Measurements from ENCODE around the gene IFT27.
"Not testable (repeated sequence)": the region's sequence is repeated elsewhere in the genome, so short reads cannot be mapped to it uniquely, and the experiment has no call there.

IFT27 gene

DNA sequence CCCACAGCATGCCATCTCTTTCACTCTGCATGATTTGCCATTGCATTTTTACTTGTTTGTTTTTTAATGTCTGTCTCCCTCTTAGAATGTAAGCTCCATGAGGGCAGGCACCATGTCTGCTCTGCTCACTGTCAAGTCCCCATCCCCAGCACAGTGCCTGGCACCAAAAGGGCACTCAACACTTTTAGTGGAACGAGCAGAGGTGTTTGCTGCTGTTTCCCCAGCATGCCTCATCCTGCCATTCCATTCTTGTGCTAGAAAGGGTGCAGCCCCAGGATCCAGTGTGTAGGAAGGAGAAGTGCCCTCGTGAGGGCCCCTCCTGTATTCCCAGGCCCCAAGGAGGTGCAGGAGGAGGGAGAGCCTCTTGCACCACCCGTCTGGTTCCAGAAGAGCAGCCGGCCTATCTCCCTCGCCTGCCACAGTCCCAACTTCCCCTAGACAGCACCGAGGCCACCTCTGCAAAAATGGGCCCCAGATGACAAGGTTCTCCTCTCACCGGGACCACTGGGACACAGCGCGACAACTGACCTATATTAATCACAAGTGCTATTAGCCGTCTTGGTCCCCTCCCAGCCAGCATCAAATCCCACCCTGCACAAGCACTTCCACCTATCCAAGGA is 39.1 kb downstream of the IFT27 start:
- in situ Hi-C loops (cut with HindIII; ENCODE audit: low sequenced_read_pairs), result no loop called here
- TF ChIP-seq, protein P1, sequence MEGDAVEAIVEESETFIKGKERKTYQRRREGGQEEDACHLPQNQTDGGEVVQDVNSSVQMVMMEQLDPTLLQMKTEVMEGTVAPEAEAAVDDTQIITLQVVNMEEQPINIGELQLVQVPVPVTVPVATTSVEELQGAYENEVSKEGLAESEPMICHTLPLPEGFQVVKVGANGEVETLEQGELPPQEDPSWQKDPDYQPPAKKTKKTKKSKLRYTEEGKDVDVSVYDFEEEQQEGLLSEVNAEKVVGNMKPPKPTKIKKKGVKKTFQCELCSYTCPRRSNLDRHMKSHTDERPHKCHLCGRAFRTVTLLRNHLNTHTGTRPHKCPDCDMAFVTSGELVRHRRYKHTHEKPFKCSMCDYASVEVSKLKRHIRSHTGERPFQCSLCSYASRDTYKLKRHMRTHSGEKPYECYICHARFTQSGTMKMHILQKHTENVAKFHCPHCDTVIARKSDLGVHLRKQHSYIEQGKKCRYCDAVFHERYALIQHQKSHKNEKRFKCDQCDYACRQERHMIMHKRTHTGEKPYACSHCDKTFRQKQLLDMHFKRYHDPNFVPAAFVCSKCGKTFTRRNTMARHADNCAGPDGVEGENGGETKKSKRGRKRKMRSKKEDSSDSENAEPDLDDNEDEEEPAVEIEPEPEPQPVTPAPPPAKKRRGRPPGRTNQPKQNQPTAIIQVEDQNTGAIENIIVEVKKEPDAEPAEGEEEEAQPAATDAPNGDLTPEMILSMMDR (IDR thresholded peaks at IDR 0.05; ENCODE audit: low read depth, low read length, missing control alignments), result no peak
- no peak for DNase-seq (ENCODE audit: low read depth)
- no peak overlapping the region for H3K4me3 ChIP-seq (ENCODE audit: low read depth, low read length)

- no peak overlapping the region for H3K4me3 ChIP-seq (ENCODE audit: low read depth, low read length)
- in situ Hi-C loops (cut with HindIII; ENCODE audit: low sequenced_read_pairs), result no loop called here
- no peak for DNase-seq (ENCODE audit: low read depth)
- TF ChIP-seq, protein P1 (IDR thresholded peaks at IDR 0.05; ENCODE audit: low read depth, low read length, missing control alignments), result no peak
Measured at GRCh38 chr22:36734171-36735058, 41.5 kb downstream of the IFT27 start.

- TF ChIP-seq, protein P1 (IDR thresholded peaks at IDR 0.05; ENCODE audit: low read depth, low read length, missing control alignments), result no peak
- DNase-seq (ENCODE audit: low read depth), result no peak
- in situ Hi-C loops (cut with HindIII; ENCODE audit: low sequenced_read_pairs), result no loop called here
- H3K4me3 ChIP-seq (ENCODE audit: low read depth, low read length), result no peak overlapping the region
Measured at GRCh38 chr22:36733271-36733670, 42.6 kb downstream of the IFT27 start.

DNA sequence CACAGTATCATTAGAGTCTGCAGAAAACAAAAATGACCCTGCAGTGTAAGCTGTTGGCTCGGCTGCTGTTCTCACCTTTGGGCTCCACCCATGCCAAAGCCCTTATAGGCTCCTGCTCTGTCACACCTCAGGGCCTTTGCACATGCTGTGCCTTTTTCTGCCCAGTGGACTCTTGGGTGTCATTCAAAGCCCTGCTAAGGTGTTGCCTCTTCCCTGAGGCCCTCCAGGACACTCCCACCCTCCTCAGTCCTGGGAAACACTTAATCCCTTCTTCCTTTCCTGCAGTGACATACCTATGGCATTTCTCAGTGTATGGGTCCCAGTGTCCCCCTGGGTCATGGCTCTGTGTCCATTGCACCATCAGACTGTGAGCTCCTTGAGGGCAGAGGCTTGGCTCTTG is 43.3 kb downstream of the IFT27 start:
- no peak overlapping the region for H3K4me3 ChIP-seq (ENCODE audit: low read depth, low read length)
- in situ Hi-C loops (cut with HindIII; ENCODE audit: low sequenced_read_pairs), result no loop called here
- TF ChIP-seq, protein P1 (IDR thresholded peaks at IDR 0.05; ENCODE audit: low read depth, low read length, missing control alignments), result no peak
- DNase-seq (ENCODE audit: low read depth), result no peak

DNA sequence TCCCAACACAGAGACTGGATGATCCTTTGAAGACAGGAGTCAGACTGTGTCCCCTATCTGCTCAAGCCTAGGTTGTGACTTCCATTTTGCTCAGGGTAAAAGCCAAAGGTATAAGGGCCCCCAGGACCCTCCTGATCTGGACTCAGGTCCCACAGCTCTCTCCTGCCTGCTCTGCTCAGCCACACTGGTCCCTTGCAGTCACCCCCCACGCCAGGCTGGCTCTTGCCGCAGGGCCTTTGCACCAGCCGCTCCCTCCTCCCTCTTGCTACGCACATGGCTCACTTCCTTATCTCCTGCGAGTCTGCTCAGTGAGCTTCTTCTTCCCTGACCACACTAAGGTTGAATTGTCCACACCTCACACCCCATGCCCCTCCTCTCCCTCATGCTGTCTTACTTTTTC is 44.0 kb downstream of the IFT27 start:
- in situ Hi-C loops (cut with HindIII; ENCODE audit: low sequenced_read_pairs), result no loop called here
- TF ChIP-seq, protein P1 (IDR thresholded peaks at IDR 0.05; ENCODE audit: low read depth, low read length, missing control alignments), result no peak
- DNase-seq (ENCODE audit: low read depth), result no peak
- no peak overlapping the region for H3K4me3 ChIP-seq (ENCODE audit: low read depth, low read length)

- DNase-seq (ENCODE audit: low read depth); in situ Hi-C loops (cut with HindIII; ENCODE audit: low sequenced_read_pairs): not testable (repeated sequence)
Measured at GRCh38 chr22:36731321-36731720, 44.6 kb downstream of the IFT27 start.

More at GRCh38 chr22:36731321-36731720, 44.6 kb downstream of the IFT27 start:
- H3K4me3 ChIP-seq (ENCODE audit: low read depth, low read length), result not testable (repeated sequence)
